Hippocampal formation (tissue), 2 donors: ENCODE results near the gene RAB38.

Experiments
- DNase-seq, 2 donors: peaks; one replicate each; lab custom pipeline; 2025; lab: John Stamatoyannopoulos, UW

RAB38 gene

GRCh38 chr11:88103337-88104206, 71.7 kb downstream of the RAB38 start:
- no peak for DNase-seq

GRCh38 chr11:88102598-88102934, 72.7 kb downstream of the RAB38 start:
- DNase-seq: no peak

- DNase-seq: no peak
These were observed 73.2 kb downstream of the RAB38 start for GRCh38 chr11:88101881-88102597.

- DNase-seq: no peak
These were observed 75.1 kb downstream of the RAB38 start for GRCh38 chr11:88100151-88100550.

DNA sequence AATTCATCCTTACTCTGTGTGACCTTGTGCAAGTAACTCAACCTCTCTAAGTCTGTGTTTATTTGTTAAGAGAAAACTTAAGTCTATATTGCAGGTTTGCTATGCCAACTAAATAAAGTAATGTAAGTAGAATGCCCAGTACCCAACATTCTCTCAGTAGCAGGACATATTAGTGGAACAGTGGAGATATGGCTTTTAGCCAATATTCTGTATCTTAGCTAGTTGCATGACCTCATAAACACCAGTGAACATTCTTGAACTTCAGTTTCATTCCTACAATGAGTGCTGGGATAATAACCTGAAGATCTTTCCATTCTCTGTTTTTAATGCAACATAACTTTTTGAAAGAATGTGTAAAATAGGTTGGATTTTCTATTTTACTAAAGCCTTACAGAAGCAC, 77.0 kb downstream of the RAB38 start:
- DNase-seq: no peak

DNA sequence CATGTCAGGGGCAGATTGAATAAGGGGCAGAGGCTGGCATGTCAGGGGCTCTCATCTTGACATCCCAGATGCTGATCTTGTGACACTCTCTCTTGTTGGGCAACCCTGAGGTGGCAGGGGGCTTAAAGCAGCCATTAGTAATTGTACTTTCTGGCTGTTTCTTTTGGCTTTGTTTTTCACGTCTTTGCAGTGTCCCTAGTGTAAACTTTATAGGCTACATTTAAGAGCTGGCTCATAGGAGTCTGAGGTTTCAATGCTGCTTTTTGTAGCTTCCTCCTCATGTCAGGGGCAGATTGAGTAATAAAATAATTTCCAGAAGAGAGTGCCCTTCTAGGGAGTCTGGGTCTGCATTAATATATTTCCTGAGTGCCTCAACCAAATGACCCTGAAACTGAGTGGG, 86.1 kb downstream of the RAB38 start:
- no peak for DNase-seq

- DNase-seq: no peak
These were observed 87.9 kb downstream of the RAB38 start for GRCh38 chr11:88087337-88087736.

DNA sequence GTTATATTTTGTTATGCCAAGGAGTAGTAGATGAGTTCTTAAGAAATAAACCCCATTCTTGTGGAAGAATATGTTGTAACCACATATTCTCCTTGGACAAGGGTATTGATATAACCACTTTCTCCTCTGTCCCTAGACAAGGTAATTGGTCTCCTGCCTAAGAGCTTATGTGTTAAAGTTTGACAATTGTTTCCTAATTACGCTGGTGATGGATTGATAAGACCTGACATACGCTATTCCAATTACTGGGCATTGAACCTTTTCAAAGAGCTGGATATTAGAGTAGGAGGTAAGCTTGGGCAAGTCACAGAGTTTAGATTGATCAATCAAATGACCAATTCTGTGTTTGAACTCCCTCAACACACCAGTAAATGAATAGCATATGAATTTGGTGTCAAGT, 88.9 kb downstream of the RAB38 start:
- no peak for DNase-seq

GRCh38 chr11:88070437-88070836, 104.8 kb downstream of the RAB38 start:
- no peak for DNase-seq

DNA sequence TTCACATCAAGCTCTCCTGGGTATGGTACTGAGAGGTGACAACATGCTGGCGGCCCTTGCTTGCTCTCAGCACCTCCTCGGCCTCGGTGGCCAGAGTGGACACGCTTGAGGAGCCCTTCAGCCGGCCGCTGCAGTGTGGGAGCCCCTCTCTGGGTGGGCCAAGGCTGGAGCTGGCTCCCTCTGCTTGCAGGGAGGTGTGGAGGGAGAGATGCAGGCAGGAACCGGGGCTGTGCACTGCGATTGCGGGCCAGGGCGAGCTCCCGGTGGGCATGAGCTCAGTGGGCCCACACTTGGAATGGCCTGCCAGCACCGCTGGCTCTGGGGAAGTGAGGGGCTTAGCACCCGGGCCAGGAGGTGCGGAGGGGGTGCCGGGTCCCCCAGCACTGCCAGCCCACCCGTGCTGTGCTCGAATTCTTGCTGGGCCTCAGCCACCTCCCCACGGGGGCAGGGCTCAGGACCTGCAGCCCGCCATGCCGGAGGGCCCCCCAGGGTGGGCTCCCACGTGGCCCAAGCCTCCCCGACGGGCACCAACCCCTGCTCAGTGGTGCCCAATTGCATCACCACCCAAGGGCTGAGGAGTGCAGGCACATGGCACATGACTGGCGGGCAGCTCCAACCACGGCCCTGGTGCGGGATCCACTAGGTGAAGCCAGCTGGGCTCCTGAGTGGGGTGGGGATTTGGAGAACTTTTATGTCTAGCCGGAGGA, 106.2 kb downstream of the RAB38 start:
- DNase-seq: no peak

DNA sequence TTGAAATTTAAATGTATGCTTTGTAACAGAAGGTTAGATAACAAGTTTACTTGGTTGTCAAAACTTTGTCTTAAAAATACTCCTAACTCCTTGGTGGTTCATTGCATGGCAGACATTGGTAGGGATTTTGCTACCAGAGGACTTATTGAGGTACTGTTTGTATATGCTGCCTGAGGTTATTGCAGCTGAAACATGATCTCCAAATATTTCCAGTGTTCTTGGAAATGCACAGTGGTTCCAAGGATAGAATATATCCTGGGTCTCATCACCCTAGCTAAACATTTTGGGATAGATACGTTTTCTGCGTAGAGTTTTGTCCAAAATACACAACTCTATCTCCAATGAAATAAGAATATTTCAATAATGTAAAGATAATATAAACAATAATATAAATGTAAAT, 109.2 kb downstream of the RAB38 start:
- DNase-seq: no peak

- DNase-seq: no peak
These were observed 111.0 kb downstream of the RAB38 start for GRCh38 chr11:88064097-88064705.
